ENCODE data around the gene ATP5ME. TPM values are rescaled to one million over a fixed set of nuclear protein-coding genes. Genes with fewer than 3 reads are reported as not detected.

ATP5ME gene
- total and polyA plus RNA-seq, 4 donors, result 31.4 to 621 (median 169) TPM

DNA sequence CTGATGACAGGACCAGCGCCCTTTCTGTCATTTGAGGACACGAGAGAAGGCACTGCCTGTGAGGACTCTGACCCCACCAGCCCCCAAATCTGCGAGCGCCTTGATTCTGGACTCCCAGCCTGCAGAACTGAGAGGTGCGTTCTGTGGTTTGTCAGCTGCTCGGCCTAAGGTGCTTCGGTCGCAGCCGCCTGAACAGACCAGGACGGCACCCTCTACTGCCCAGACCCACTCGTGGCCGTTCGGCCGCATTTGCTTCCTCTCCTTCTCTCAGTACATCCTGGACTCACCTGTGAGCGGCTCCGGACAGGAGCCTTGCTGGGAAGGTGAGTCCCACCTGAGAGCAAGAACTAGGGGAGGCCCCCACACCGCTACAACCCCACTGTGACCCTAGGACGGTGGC, 40.0 kb upstream of the ATP5ME start:
- DNase-seq (ENCODE audit: low spot score), result no peak
- H3K4me1 ChIP-seq (ENCODE audit: control insufficient read depth in 4 of 4, insufficient read depth in 4 of 4, low read length in 3 of 4), result peaks cover 0 to 7% (median 0%) of the 10 kb centered on the region in 4 donors

DNA sequence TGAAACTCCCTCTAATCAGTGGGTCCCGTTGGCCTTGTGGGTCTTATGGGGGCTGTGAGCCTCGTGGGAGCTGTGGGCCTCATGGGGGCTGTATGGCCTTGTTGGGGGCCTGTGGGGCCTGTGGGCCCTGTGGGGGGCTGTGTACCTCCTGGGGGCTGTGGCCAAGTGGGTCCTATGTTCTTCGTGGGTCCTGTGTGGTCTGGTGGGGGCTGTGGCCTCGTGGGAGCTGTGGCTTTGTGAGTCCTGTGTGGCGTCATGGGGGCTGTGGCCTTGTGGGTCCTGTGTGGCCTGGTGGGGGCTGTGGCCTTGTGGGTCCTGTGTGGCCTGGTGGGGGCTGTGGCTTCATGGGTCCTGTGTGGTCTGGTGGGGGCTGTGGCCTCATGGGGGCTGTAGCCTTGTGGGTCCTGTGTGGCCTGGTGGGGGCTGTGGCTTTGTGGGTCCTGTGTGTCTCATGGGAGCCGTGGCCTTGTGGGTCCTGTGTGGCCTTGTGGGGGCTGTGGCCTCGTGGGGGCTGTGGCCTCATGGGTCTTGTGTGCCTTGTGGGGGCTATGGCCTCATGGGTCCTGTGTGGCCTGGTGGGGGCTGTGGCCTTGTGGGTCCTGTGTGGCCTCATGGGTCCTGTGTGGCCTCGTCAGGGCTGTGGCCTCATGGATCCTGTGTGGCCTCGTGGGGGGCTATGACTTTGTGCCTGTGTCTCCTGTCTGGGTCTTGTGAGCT, 39.0 kb upstream of the ATP5ME start:
- peaks cover 0 to 17% (median 5%) of the 10 kb centered on the region in 4 donors for H3K4me1 ChIP-seq (ENCODE audit: control insufficient read depth in 4 of 4, insufficient read depth in 4 of 4, low read length in 3 of 4)
- 93% methylated on average over 9 of the region's 9 CpGs for WGBS
- no peak overlapping the region for H3K4me3 ChIP-seq (ENCODE audit: low read depth in 1 of 3, low read length in 3 of 3)
- H3K9me3 ChIP-seq (ENCODE audit: control insufficient read depth in 4 of 4, low read length in 3 of 4), result no peaks in the 10 kb centered on the region
- no peak for DNase-seq (ENCODE audit: low spot score)
- H3K27me3 ChIP-seq (ENCODE audit: control insufficient read depth in 4 of 4, insufficient read depth in 4 of 4, low read length in 3 of 4), result no peaks in the 10 kb centered on the region
- H3K9ac ChIP-seq (ENCODE audit: low read depth in 1 of 2, low read length in 2 of 2), result no peak overlapping the region
- H3K27ac ChIP-seq (ENCODE audit: low read depth in 1 of 2, low read length in 2 of 2), result no peak overlapping the region
- H3K36me3 ChIP-seq (ENCODE audit: control insufficient read depth in 4 of 4, insufficient read depth in 3 of 4, low read depth in 1 of 4, low read length in 3 of 4), result no peaks in the 10 kb centered on the region
- TF ChIP-seq, protein P1, sequence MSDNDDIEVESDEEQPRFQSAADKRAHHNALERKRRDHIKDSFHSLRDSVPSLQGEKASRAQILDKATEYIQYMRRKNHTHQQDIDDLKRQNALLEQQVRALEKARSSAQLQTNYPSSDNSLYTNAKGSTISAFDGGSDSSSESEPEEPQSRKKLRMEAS (IDR thresholded peaks at IDR 0.05), result no peak
- TF ChIP-seq, protein P2, sequence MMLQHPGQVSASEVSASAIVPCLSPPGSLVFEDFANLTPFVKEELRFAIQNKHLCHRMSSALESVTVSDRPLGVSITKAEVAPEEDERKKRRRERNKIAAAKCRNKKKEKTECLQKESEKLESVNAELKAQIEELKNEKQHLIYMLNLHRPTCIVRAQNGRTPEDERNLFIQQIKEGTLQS (IDR thresholded peaks at IDR 0.05), result no peak
- TF ChIP-seq, protein P3, sequence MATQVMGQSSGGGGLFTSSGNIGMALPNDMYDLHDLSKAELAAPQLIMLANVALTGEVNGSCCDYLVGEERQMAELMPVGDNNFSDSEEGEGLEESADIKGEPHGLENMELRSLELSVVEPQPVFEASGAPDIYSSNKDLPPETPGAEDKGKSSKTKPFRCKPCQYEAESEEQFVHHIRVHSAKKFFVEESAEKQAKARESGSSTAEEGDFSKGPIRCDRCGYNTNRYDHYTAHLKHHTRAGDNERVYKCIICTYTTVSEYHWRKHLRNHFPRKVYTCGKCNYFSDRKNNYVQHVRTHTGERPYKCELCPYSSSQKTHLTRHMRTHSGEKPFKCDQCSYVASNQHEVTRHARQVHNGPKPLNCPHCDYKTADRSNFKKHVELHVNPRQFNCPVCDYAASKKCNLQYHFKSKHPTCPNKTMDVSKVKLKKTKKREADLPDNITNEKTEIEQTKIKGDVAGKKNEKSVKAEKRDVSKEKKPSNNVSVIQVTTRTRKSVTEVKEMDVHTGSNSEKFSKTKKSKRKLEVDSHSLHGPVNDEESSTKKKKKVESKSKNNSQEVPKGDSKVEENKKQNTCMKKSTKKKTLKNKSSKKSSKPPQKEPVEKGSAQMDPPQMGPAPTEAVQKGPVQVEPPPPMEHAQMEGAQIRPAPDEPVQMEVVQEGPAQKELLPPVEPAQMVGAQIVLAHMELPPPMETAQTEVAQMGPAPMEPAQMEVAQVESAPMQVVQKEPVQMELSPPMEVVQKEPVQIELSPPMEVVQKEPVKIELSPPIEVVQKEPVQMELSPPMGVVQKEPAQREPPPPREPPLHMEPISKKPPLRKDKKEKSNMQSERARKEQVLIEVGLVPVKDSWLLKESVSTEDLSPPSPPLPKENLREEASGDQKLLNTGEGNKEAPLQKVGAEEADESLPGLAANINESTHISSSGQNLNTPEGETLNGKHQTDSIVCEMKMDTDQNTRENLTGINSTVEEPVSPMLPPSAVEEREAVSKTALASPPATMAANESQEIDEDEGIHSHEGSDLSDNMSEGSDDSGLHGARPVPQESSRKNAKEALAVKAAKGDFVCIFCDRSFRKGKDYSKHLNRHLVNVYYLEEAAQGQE (IDR thresholded peaks at IDR 0.05), result no peak
- TF ChIP-seq YY1 (IDR thresholded peaks at IDR 0.05) (no peak), RAD21 (IDR thresholded peaks at IDR 0.05) (no peak), HNF4A (conservative IDR thresholded peaks at IDR 0.05) (no peak), CTCF (IDR thresholded peaks at IDR 0.05; ENCODE audit: low read depth, low read length, missing input control) (no peak), EGR1 (IDR thresholded peaks at IDR 0.05; ENCODE audit: low read depth in 2 of 2) (no peak), SP1 (IDR thresholded peaks at IDR 0.05) (no peak)

More for the DNA sequence above, 40.0 kb upstream of the ATP5ME start:
- Histone ChIP-seq H3K27ac (ENCODE audit: low read depth in 1 of 2, low read length in 2 of 2) (no peak overlapping the region), H3K36me3 (ENCODE audit: control insufficient read depth in 4 of 4, insufficient read depth in 3 of 4, low read depth in 1 of 4, low read length in 3 of 4) (no peaks in the 10 kb centered on the region), H3K9me3 (ENCODE audit: control insufficient read depth in 4 of 4, low read length in 3 of 4) (no peaks in the 10 kb centered on the region), H3K9ac (ENCODE audit: low read depth in 1 of 2, low read length in 2 of 2) (no peak overlapping the region), H3K27me3 (ENCODE audit: control insufficient read depth in 4 of 4, insufficient read depth in 4 of 4, low read length in 3 of 4) (no peaks in the 10 kb centered on the region), H3K4me3 (ENCODE audit: low read depth in 1 of 3, low read length in 3 of 3) (no peak overlapping the region)
- TF ChIP-seq YY1 (IDR thresholded peaks at IDR 0.05) (no peak), SP1 (IDR thresholded peaks at IDR 0.05) (no peak), FOXA2 (IDR thresholded peaks at IDR 0.05) (no peak), EGR1 (IDR thresholded peaks at IDR 0.05; ENCODE audit: low read depth in 2 of 2) (no peak), FOXA1 (IDR thresholded peaks at IDR 0.05) (no peak), JUND (IDR thresholded peaks at IDR 0.05) (no peak), HNF4A (conservative IDR thresholded peaks at IDR 0.05) (no peak), HNF4G (IDR thresholded peaks at IDR 0.05) (no peak), RXRA (IDR thresholded peaks at IDR 0.05) (no peak), TAF1 (conservative IDR thresholded peaks at IDR 0.05) (no peak), NR2F2 (IDR thresholded peaks at IDR 0.05) (no peak), GABPA (IDR thresholded peaks at IDR 0.05 in 1 of 2, conservative IDR thresholded peaks at IDR 0.05 in 1 of 2) (no peak)
- TF ChIP-seq, protein P1 (IDR thresholded peaks at IDR 0.05), result no peak
- TF ChIP-seq, protein P3 (IDR thresholded peaks at IDR 0.05), result no peak
- TF ChIP-seq, protein P4, sequence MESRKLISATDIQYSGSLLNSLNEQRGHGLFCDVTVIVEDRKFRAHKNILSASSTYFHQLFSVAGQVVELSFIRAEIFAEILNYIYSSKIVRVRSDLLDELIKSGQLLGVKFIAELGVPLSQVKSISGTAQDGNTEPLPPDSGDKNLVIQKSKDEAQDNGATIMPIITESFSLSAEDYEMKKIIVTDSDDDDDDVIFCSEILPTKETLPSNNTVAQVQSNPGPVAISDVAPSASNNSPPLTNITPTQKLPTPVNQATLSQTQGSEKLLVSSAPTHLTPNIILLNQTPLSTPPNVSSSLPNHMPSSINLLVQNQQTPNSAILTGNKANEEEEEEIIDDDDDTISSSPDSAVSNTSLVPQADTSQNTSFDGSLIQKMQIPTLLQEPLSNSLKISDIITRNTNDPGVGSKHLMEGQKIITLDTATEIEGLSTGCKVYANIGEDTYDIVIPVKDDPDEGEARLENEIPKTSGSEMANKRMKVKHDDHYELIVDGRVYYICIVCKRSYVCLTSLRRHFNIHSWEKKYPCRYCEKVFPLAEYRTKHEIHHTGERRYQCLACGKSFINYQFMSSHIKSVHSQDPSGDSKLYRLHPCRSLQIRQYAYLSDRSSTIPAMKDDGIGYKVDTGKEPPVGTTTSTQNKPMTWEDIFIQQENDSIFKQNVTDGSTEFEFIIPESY (IDR thresholded peaks at IDR 0.05), result no peak
- TF ChIP-seq, protein P2 (IDR thresholded peaks at IDR 0.05), result no peak
- WGBS, result 93% methylated on average over 18 of the region's 18 CpGs

All from liver (tissue), 9 donors.